HG02610 (cell line): Measurements from ENCODE around the gene RPS3A.
A peak's percentile ranks its signal among the peaks of the same experiment; 100 is the strongest.
"Not testable (repeated sequence)": the region's sequence is repeated elsewhere in the genome, so short reads cannot be mapped to it uniquely, and the experiment has no call there.

Experiments
- ATAC-seq: cut with Tn5 transposase; IDR thresholded peaks from one replicate; pipeline ENCODE4 v1.9.1; 2021; ENCODE audit warnings: mild to moderate bottlenecking, moderate library complexity; ENCODE audit not compliant: unreplicated experiment

RPS3A gene

GRCh38 chr4:151114338-151114737 is 14.9 kb downstream of the RPS3A start:
- ATAC-seq, result no peak

GRCh38 chr4:151114986-151115385 is 15.6 kb downstream of the RPS3A start:
- no peak for ATAC-seq

GRCh38 chr4:151117371-151117962 is 18.0 kb downstream of the RPS3A start:
- ATAC-seq, result peak; percentile 86

GRCh38 chr4:151129796-151130195 is 30.4 kb downstream of the RPS3A start:
- no peak for ATAC-seq

GRCh38 chr4:151133311-151133710 is 33.9 kb downstream of the RPS3A start:
- no peak for ATAC-seq

- not testable (repeated sequence) for ATAC-seq
Observed at GRCh38 chr4:151136048-151136447, 36.6 kb downstream of the RPS3A start.

GRCh38 chr4:151139814-151140213 is 40.4 kb downstream of the RPS3A start:
- ATAC-seq, result no peak

- no peak for ATAC-seq
Observed at GRCh38 chr4:151142758-151143157, 43.3 kb downstream of the RPS3A start.

GRCh38 chr4:151143162-151143561 is 43.7 kb downstream of the RPS3A start:
- no peak for ATAC-seq

- ATAC-seq, result no peak
Observed at GRCh38 chr4:151143811-151144210, 44.4 kb downstream of the RPS3A start.

GRCh38 chr4:151144329-151145072 is 45.1 kb downstream of the RPS3A start:
- ATAC-seq, result no peak

- ATAC-seq, result no peak
Observed at GRCh38 chr4:151147000-151147399, 47.6 kb downstream of the RPS3A start.

GRCh38 chr4:151148261-151148660 is 48.8 kb downstream of the RPS3A start:
- ATAC-seq, result no peak

- ATAC-seq, result no peak
Observed at GRCh38 chr4:151150821-151151580, 51.6 kb downstream of the RPS3A start.

GRCh38 chr4:151152028-151152427 is 52.6 kb downstream of the RPS3A start:
- ATAC-seq, result no peak

GRCh38 chr4:151153585-151153984 is 54.2 kb downstream of the RPS3A start:
- no peak for ATAC-seq
